ENCODE data around the gene TUSC2. TPM values are rescaled to one million over a fixed set of nuclear protein-coding genes. Genes with fewer than 3 reads are reported as not detected.

The TUSC2 gene
- total and polyA plus RNA-seq, 8 donors: 10.2 to 21.8 (median 17.4) TPM

- peaks cover 13 to 29% (median 22%) of the 10 kb centered on the region in 3 donors for H3K4me1 ChIP-seq
- peak overlapping the region in 3 of 4 donors; percentile 88 to 96 (median 95) for H3K27ac ChIP-seq
- FAIRE-seq: no peak
- no peak for ATAC-seq
- H3K9me3 ChIP-seq: no peaks in the 10 kb centered on the region
- peaks cover 0 to 8% (median 0%) of the 10 kb centered on the region in 3 donors for H3K36me3 ChIP-seq
- intact Hi-C loops (cut with DNase I): loop anchor here in 1 of 3 donors (10.0 kb wide), 1 partner anchor 68 kb away; no protein-coding TSS in a partner anchor
- H3K4me3 ChIP-seq: no peak overlapping the region
- peak in 1 of 6 donors; percentile 25 for DNase-seq
- 43 to 46% methylated on average over 4 of the region's 4 CpGs for WGBS, 2 donors
- no peaks in the 10 kb centered on the region for H3K27me3 ChIP-seq
- no peak for TF ChIP-seq CTCF (IDR thresholded peaks at IDR 0.05)
Observed at GRCh38 chr3:50323092-50323600, 4.9 kb downstream of the TUSC2 start.

DNA sequence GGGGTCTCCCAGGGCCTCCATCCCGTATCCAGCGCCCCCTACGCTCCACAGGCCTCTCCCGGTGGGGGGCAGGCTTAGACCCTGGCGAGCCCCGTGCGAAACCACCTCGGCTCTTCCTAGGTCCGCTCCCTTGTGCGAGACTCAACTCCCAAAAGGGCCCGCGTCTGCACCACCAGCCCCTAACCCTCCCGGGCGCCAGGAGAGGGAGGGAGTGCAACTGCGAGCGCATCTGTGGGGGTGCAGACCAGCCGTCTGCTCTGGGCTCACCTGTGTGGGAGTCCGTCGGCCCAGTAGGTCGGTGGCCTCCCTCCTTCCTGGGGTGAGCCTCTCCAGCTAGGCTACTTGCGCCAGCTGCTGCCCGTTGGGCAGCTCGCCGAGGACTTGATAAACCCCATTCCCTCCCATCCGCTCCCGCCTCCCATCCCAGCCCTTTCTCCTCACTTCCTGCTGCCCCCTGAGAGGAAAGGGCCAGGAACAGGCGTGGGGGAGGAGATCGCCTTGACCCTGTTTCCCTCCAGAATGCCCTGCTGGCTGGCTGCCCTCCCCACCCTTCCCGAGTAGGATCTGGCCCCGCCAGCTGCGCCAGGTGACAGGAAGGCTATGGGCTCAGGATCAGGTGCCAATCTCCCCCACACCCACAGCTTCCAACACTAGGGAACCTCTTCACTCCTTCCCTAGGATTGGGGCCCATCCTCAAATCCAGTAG is 5.5 kb downstream of the TUSC2 start, which contains the start of gene HYAL2:
TSS of gene HYAL2 (minus strand) at position 360 of the 706 bp plus-strand sequence. CDS start 2,256 bp downstream, outside the sequence.
- Histone ChIP-seq H3K36me3 (peaks cover 0 to 8% (median 0%) of the 10 kb centered on the region in 3 donors), H3K27me3 (no peaks in the 10 kb centered on the region), H3K4me1 (peaks cover 13 to 29% (median 22%) of the 10 kb centered on the region in 3 donors), H3K4me3 (peak within 1 kb of the TSS; percentile 51 to 94 (median 81)), H3K27ac (peak within 1 kb of the TSS; percentile 88 to 98 (median 96)), H3K9me3 (no peaks in the 10 kb centered on the region)
- TF ChIP-seq CTCF (IDR thresholded peaks at IDR 0.05): no peak
- peak in 4 of 6 donors; percentile 50 to 79 (median 60) for DNase-seq
- intact Hi-C loops (cut with DNase I): loop anchor here in 1 of 3 donors (10.0 kb wide), 1 partner anchor 68 kb away; no protein-coding TSS in a partner anchor
- WGBS, 2 donors: 31 to 37% methylated on average over 28 to 31 of the region's 31 CpGs
- no peak for FAIRE-seq
- no peak for ATAC-seq

DNA sequence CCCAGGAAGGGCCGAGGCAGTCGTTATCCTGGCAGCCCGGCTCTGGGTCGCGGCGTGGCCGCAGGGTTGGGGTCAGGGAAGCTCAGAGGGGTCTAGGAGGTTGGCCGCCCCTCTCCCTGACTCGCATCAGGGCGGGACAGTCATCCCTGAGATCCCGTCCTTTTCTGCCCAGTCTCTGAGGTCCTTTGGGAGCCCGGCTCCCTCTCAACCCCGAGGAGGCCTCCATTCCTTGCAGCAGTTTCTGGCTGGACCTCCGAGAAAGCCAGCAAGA is 6.0 kb downstream of the TUSC2 start:
- DNase-seq: no peak
- peaks cover 0 to 8% (median 0%) of the 10 kb centered on the region in 3 donors for H3K36me3 ChIP-seq
- peak overlapping the region in 3 of 4 donors; percentile 4 to 94 (median 83) for H3K4me3 ChIP-seq

DNA sequence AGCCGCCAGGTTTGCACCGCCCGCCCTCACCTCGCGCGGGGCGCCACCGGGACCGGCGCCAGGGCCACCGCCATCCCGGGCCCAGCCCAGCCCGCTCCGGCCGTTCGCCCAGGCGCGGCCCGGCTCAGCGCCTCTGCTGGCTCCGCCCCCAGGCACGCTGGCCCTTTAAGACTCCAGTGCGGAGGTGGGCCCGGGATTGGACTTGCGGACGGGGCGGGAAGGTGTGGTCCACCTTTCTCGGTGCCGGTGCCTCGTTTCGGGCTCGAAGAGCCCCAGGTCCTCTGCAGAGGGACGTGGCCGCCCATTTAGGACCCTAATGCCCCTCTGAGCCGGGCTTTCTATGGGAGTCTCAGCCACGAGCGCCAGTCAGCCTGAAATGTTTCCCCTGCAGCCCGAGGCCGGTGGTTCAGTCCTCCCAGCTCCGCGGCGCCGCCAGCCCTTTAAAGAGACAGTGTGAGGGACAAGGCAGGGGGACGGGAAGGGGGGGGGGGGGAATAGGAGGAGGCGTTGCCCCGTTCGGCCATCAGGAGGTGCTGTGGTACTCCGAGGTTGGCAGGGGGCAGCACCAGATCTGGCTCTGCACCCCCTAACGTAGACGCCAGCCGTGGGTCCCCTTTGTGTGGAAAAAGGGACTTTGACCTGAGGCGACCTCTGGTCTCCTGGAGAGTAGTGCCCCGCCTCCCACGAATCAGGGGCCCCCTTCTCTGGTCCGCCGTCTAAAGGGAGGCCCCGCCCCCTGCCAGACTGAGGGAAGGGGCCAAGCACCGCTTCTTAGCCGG is 6.5 kb downstream of the TUSC2 start:
- 3% methylated on average over 37 to 59 of the region's 59 CpGs for WGBS, 2 donors
- DNase-seq (peak; percentile 87 to 95 (median 92)), ATAC-seq (peak; percentile 88 to 91 (median 89)), FAIRE-seq (no peak)
- TF ChIP-seq CTCF (IDR thresholded peaks at IDR 0.05): peak in 3 of 4 donors; percentile 15 to 24 (median 21)
- Histone ChIP-seq H3K27me3 (no peaks in the 10 kb centered on the region), H3K27ac (peak overlapping the region; percentile 88 to 98 (median 96)), H3K4me3 (peak overlapping the region; percentile 51 to 94 (median 81)), H3K4me1 (peaks cover 5 to 22% (median 21%) of the 10 kb centered on the region in 3 donors), H3K36me3 (peaks cover 0 to 8% (median 0%) of the 10 kb centered on the region in 3 donors), H3K9me3 (no peaks in the 10 kb centered on the region)
- intact Hi-C loops (cut with DNase I): loop anchor here in 1 of 3 donors (10.0 kb wide), 1 partner anchor 67 kb away; no protein-coding TSS in a partner anchor

More for the DNA sequence above, 6.0 kb downstream of the TUSC2 start:
- no peaks in the 10 kb centered on the region for H3K9me3 ChIP-seq
- FAIRE-seq (no peak), ATAC-seq (no peak)
- WGBS, 2 donors: 33 to 40% methylated on average over 14 of the region's 14 CpGs
- intact Hi-C loops (cut with DNase I): loop anchor here in 1 of 3 donors (10.0 kb wide), 1 partner anchor 67 kb away; no protein-coding TSS in a partner anchor
- H3K27ac ChIP-seq: peak overlapping the region; percentile 88 to 98 (median 96)
- TF ChIP-seq CTCF (IDR thresholded peaks at IDR 0.05): no peak
- no peaks in the 10 kb centered on the region for H3K27me3 ChIP-seq
- peaks cover 9 to 25% (median 22%) of the 10 kb centered on the region in 3 donors for H3K4me1 ChIP-seq

All from pancreas (tissue), 10 donors.